Urinary bladder (tissue), 4 donors: ENCODE data around the gene MYH10. TPM values are rescaled to one million over a fixed set of nuclear protein-coding genes. Genes with fewer than 3 reads are reported as not detected.
"Not testable (repeated sequence)": the region's sequence is repeated elsewhere in the genome, so short reads cannot be mapped to it uniquely, and the experiment has no call there.

Experiments used
- DNase-seq: peaks from one replicate; pipeline ENCODE4 v3.0.0-alpha.2; 2015; ENCODE audit errors: extremely low spot score
- H3K27ac ChIP-seq: one replicate; pipeline ENCODE4 v1.5.1; 2013; ENCODE audit warnings: low read depth, mild to moderate bottlenecking, moderate library complexity
- H3K36me3 ChIP-seq: one replicate; pipeline ENCODE4 v1.6.1; 2013; ENCODE audit warnings: mild to moderate bottlenecking, moderate library complexity; ENCODE audit not compliant: insufficient read depth
- H3K4me1 ChIP-seq: one replicate; pipeline ENCODE4 v1.6.1; 2013; ENCODE audit warnings: mild to moderate bottlenecking, moderate library complexity; ENCODE audit not compliant: insufficient read depth
- H3K4me3 ChIP-seq: one replicate; pipeline ENCODE4 v1.5.1; 2013; ENCODE audit warnings: low read depth, low read length
- WGBS: extraction: QIAGEN DNeasy Blood & Tissue Kit; methylation state at CpG from one replicate; pipeline ENCODE4 v1.1.7; 2013; 5-methylcytosine and 5-hydroxymethylcytosine counted together
- polyA plus RNA-seq: library from polyadenylated mRNA; stranded (reverse); fragments of 200-250 nt; gene quantifications from one replicate; pipeline ENCODE4 v1.2.3, GENCODE V29; 2013
- total RNA-seq: library from RNA; depleted of rRNA; stranded (reverse); fragments of >200 nt; gene quantifications from one replicate; pipeline ENCODE4 v1.2.3, GENCODE V29; 2014
- donor health status: healthy with polysubstance abuse.
- donor health status: healthy.

The MYH10 gene
- total and polyA plus RNA-seq, 2 donors: 21.5 to 152 TPM

DNA sequence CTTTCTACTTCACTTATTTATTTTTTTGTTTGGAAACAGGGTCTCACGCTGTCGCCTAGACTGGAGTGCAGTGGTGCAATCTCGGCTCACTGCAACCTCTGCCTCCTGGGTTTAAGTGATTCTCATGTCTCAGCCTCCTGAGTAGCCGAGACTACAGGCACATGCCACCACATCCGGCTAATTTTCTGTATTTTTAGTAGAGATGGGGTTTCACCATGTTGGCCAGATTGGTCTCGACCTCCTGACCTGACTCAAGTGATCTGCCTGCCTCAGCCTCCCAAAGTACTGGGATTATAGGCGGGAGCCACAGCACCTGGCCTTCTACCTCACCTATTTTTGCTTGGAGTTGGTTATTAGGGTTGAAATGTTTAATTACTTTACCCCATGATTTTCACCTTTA is 90.5 kb downstream of the MYH10 start:
- not testable (repeated sequence) for H3K27ac ChIP-seq, H3K36me3 ChIP-seq, H3K4me1 ChIP-seq, H3K4me3 ChIP-seq, DNase-seq
- WGBS: 93% methylated on average over 7 of the region's 7 CpGs

DNA sequence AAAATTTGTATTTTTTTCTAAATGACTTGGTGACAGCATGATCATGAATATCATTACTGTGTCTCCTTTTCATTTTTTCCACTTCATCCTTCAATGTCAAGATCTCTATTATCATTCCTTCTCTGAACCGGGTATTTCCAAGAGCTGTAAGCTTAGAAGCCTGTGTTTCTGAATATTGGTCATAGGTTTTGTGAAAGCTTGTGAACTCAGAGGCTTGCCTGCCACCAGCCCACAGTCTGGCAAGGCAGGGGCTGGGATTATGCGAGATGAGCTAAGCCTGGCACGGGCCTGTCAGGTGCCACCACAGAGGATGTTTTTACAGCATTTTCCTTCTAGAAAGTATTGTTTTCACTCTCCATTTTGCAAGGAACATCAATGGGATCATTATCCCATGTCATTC is 92.8 kb downstream of the MYH10 start:
- Histone ChIP-seq H3K4me1 (no peaks in the 10 kb centered on the region), H3K27ac (no peak overlapping the region), H3K36me3 (no peaks in the 10 kb centered on the region), H3K4me3 (no peak overlapping the region)
- DNase-seq: no peak
- 57% methylated on average over 3 of the region's 3 CpGs for WGBS

DNA sequence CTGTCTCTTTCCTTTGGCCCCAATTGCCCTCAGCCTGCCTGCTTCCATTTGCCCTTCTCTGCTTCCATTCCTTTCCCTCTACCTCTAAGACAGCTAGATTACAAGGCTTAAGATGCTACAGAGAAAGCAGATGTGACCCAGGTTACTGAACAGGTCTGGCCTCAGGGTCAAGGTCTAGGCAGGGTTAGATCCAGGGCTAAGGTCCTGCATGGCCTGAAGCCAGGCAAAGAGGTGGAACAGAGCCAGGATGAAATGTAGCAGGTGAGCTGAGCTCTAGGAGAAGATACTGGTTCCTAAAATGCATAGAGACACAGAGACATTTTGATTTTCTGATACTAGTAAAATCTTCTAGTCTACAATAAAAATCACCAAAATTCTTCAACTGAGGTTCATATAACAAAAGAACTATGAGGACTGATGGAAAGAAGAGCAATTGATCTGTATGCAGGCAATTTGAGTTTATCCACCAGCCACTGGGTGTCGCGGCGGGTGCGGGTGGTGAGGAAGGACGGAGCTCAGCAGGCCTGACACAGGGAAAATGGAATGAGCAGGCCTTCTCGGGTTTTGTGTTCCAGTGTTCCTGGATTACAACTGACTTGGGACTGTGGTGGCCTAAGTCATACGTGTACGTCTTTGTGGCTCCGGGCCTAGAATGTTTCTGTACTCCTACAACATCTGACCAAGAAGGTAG is 95.9 kb downstream of the MYH10 start:
- no peak overlapping the region for H3K4me3 ChIP-seq
- WGBS: 94% methylated on average over 9 of the region's 9 CpGs
- no peak for DNase-seq
- H3K36me3 ChIP-seq: no peaks in the 10 kb centered on the region
- no peaks in the 10 kb centered on the region for H3K4me1 ChIP-seq
- H3K27ac ChIP-seq: no peak overlapping the region

DNA sequence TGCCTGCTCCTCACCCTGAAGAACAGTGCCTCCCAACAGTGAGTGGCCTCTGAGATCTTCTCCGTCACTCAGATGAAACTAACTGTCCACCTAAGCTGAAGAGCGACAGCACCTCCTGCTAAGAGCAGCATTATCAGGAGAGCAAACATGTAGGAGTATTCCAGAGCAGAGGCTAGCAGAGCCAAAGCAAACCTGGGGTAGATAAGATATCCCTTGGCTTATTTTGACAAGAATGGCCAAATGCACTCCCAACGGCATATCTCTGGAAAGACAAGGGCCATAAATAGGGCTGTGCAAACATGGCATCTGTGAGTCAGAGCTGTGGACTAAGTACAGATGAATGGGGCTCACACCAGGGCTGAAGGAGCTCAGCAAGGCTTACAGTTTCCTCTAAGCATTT is 98.5 kb downstream of the MYH10 start:
- H3K27ac ChIP-seq: no peak overlapping the region
- DNase-seq: no peak
- no peaks in the 10 kb centered on the region for H3K4me1 ChIP-seq
- no peak overlapping the region for H3K4me3 ChIP-seq
- WGBS: 80% methylated on average over 3 of the region's 3 CpGs
- no peaks in the 10 kb centered on the region for H3K36me3 ChIP-seq

DNA sequence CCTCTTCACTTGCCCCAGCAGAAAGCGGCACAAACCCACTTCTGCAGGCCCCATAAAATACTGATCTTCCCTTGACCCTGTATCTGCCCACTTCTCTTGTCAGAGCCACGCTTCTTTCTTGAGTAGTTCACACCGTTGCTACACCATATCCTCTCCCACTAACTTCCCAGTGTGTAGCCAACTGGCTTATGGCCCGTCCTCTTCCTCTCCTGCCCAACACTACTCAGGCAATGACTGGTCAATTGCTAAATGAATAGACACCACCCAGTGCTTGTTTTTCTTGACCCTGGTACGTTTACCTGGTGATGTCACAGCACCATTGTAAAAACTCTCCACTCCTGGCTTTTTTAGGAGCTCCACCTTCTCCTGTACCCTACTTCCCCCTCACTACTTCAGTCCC is 107.9 kb downstream of the MYH10 start:
- Histone ChIP-seq H3K27ac (no peak overlapping the region), H3K4me1 (no peaks in the 10 kb centered on the region), H3K4me3 (no peak overlapping the region), H3K36me3 (no peaks in the 10 kb centered on the region)
- 85% methylated on average over 5 of the region's 5 CpGs for WGBS
- no peak for DNase-seq

DNA sequence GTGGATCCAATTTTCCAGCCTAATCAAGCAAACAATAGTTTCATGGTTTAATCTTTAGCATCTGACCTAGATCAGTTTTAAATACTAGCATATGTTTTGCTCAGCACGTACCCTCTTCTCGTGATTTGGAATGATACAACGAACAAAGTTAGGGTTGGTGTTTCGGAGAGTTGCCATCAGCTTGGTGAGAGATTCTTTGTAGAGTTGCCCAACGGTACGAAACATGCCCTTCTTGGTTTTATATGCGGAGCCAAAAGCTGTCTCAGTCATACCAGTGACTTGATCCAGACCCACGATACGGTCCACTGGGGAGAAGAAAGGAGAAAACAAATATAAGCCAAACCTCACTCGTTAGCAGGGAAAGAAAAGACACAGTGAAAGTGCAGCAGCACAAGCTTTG is 109.5 kb downstream of the MYH10 start:
- Histone ChIP-seq H3K4me3 (no peak overlapping the region), H3K27ac (no peak overlapping the region), H3K36me3 (no peaks in the 10 kb centered on the region), H3K4me1 (no peaks in the 10 kb centered on the region)
- 91% methylated on average over 10 of the region's 10 CpGs for WGBS
- DNase-seq: no peak

DNA sequence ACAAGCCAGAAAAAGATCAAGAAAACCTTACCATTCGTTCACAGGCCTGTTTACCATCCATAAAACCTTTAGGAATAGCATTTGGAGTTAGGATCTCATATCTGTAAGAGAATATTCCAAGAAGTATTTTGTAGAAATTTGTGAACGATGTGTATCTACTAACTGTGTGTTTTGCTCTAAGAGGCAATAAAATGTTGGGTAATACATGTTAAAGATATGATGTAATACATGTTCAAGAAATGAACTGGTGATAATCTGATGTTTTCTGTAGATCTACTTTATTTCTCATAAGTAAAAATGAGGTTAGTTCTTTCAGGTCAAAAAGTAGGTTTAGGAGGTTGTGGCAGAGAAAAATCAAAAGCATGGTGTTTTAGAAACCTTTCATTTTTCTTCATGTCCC is 111.7 kb downstream of the MYH10 start:
- no peak overlapping the region for H3K27ac ChIP-seq

DNA sequence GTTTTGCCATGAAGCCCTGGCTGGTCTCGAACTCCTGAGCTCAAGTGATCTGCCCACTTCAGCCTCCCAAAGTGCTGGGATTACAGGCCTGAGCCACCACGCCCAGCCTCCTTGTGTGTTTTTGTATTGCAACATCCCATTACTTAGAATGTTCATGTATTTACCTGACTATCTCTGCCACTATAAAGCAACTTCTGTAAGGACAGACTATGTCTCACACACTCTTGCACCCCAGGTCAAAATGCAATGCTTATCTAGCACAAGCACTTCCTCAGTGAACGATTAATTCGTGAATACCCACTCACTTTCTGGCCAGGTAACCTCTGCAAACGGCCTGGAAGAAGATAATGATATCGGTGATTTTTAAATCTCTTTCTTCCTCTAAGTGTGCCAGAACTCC is 112.2 kb downstream of the MYH10 start:
- no peak for DNase-seq
- 59% methylated on average over 6 of the region's 6 CpGs for WGBS
- Histone ChIP-seq H3K36me3 (no peaks in the 10 kb centered on the region), H3K27ac (peak overlapping the region; percentile 48), H3K4me1 (no peaks in the 10 kb centered on the region), H3K4me3 (no peak overlapping the region)

More for the DNA sequence above, 111.7 kb downstream of the MYH10 start:
- 48% methylated on average over 2 of the region's 2 CpGs for WGBS
- H3K4me3 ChIP-seq: no peak overlapping the region
- H3K36me3 ChIP-seq: no peaks in the 10 kb centered on the region
- no peak for DNase-seq
- H3K4me1 ChIP-seq: no peaks in the 10 kb centered on the region

DNA sequence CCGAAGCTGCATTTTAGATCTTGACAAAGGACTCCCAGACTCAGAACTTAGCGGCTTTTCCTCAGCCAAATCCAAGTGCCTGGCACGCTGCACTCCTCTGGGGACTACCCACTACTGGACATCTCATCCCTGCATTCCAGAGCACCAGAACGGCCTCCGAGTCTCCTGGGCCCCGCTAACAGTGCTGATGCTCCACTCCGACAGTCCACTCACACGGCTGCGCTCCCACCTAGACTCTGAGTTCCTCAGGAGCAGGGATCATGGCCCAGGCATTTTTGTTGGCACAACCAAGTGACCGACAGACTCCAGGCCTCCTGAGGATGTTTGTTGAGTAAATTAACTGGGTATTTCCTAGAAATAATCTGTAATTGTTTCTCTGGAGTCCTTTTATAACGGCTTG is 115.7 kb downstream of the MYH10 start:
- DNase-seq: no peak
- Histone ChIP-seq H3K36me3 (peaks cover 2% of the 10 kb centered on the region), H3K27ac (no peak overlapping the region), H3K4me3 (no peak overlapping the region), H3K4me1 (no peaks in the 10 kb centered on the region)
- WGBS: 90% methylated on average over 11 of the region's 11 CpGs

DNA sequence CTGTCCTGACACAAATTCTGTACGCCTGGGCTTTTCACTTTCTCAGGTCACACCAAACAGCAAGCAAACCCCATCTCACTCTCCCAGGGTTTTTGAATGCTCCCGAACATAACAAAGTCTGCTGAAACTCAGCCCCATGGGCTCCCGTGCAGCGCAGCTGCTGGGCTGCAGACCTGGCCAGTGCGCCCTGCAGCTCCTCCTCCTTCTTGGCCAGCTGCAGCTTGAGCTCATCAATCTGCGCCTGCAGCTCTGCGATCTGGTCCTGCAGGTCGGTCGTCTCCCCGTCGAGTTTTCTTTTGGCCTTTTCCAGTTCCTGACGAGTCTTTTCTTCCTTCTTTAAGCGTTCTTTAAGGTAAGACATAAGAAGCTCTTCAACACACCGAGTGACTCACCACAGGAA is 124.4 kb downstream of the MYH10 start:
- no peak overlapping the region for H3K4me3 ChIP-seq
- H3K27ac ChIP-seq: no peak overlapping the region
- DNase-seq: no peak
- H3K4me1 ChIP-seq: no peaks in the 10 kb centered on the region
- WGBS: 84% methylated on average over 14 of the region's 14 CpGs
- peaks cover 2% of the 10 kb centered on the region for H3K36me3 ChIP-seq

DNA sequence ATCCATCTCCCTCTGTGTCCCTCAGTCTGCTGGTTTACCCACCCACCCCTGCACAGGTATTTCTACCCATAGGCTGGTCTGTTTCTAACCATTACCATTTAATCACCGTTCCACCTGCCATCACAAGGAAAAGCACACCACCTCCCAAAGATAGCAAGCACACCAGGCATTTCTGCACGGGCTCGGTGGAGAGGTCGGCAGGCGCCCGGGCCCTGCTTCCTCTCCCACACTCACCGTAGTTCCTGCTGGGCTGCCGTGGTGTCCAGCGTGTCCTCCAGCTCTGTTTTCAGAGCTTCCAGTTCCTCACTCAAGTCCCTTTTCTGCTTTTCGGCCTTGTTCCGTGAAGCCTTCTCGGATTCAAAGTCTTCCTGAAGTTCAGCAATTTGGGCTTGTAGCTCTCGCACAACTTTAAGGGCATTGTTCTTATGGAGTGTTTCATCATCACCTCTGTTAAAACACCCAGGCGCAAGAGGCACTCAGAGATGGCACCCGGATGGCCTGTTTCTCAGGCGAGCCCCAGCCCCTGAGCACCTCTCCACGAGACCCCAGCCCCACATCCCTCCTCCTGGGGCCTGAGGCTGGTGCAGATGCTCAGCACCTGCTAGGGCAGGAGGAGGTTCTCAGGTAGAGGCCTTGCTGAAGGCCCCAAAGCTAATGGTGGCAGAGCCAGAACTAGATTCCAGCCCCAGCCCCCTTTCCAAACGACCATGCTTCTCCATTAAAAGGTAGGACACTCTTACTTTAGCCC is 125.9 kb downstream of the MYH10 start:
- DNase-seq: no peak
- Histone ChIP-seq H3K36me3 (peaks cover 2% of the 10 kb centered on the region), H3K4me3 (no peak overlapping the region), H3K27ac (no peak overlapping the region), H3K4me1 (no peaks in the 10 kb centered on the region)
- 93% methylated on average over 18 of the region's 18 CpGs for WGBS

DNA sequence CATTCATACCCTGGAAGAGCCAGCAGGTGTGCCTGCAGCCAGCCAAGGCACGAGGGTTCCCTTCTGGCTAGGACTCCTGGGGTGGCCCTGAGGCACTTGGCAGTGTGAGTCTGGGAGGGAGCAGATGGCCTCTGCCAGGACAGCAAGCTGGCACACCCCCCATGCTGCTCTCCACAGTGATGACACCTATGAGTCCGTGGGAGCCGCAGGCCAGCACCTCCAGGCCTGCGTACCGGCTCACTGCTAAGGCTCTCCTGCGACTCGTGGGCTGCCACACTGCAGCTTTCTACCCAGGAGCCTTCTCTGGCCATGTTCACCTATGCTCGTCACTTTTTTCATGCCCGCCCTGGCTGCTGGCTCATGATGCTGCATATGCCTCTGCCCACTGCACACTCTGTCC is 126.7 kb downstream of the MYH10 start:
- DNase-seq: no peak
- 96% methylated on average over 9 of the region's 9 CpGs for WGBS
- Histone ChIP-seq H3K27ac (no peak overlapping the region), H3K36me3 (peaks cover 2% of the 10 kb centered on the region), H3K4me1 (no peaks in the 10 kb centered on the region), H3K4me3 (no peak overlapping the region)

DNA sequence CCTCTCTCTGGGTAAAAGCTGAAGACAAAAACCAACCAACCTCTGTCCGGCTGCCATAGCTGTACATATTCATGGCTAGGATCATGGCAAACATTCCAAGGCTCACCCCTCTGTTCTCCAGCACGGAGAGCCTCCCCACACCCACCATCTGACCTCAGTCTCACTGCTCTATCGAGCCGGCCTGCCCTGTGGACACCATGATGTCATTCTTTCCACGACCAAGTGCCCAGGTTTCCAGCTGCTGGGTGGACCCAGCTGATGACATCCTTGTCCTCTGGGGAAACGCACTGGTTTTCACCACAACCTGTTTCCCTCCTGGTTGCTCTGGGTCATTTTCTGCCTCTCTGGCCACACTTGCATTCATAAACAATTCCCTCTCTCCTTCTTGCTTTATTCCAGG is 127.2 kb downstream of the MYH10 start:
- no peak overlapping the region for H3K27ac ChIP-seq
- H3K4me3 ChIP-seq: no peak overlapping the region
- H3K36me3 ChIP-seq: peaks cover 2% of the 10 kb centered on the region
- H3K4me1 ChIP-seq: no peaks in the 10 kb centered on the region
- WGBS: 57% methylated on average over 6 of the region's 6 CpGs
- DNase-seq: no peak

DNA sequence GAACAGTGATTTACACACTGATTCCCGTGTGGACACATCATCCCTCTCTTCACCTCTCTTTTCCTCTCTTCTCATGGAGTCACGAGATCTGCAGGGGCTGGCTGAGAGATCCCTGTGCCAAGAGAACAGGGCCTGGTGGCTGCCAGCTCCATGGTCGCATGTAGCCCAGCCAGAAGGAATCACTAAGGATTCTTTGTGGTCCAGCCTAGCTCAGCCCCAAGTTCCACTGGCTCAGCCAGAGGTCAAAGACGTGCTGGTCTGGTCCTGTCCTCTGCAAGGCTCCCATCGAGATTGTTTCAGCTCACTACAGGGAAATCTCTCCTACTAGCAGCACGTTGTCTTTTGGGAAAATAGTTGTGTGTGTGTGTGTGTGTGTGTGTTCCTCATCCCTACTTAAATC is 128.4 kb downstream of the MYH10 start:
- H3K36me3 ChIP-seq: peaks cover 2% of the 10 kb centered on the region
- WGBS: 73% methylated on average over 6 of the region's 6 CpGs
- no peaks in the 10 kb centered on the region for H3K4me1 ChIP-seq
- H3K27ac ChIP-seq: no peak overlapping the region
- H3K4me3 ChIP-seq: no peak overlapping the region
- DNase-seq: no peak
